HG03378 (cell line): Measurements from ENCODE around the gene ROM1.
"Not testable (repeated sequence)": the region's sequence is repeated elsewhere in the genome, so short reads cannot be mapped to it uniquely, and the experiment has no call there.

Source experiments
- ATAC-seq: cut with Tn5 transposase; IDR thresholded peaks from one replicate; pipeline ENCODE4 v1.9.1; 2021; ENCODE audit warnings: mild to moderate bottlenecking, moderate library complexity; ENCODE audit not compliant: unreplicated experiment

ROM1 gene

GRCh38 chr11:62648185-62648966 is 35.3 kb downstream of the ROM1 start:
- ATAC-seq = no peak

GRCh38 chr11:62648967-62649364 is 35.9 kb downstream of the ROM1 start:
- ATAC-seq = no peak

- ATAC-seq = no peak
Observed at GRCh38 chr11:62649486-62649885, 36.4 kb downstream of the ROM1 start.

- not testable (repeated sequence) for ATAC-seq
Observed at GRCh38 chr11:62650283-62650682, 37.2 kb downstream of the ROM1 start.

GRCh38 chr11:62652161-62653006 is 39.3 kb downstream of the ROM1 start:
- peak; percentile 16 for ATAC-seq

- ATAC-seq = no peak
Observed at GRCh38 chr11:62654297-62654696, 41.2 kb downstream of the ROM1 start.

GRCh38 chr11:62656796-62657429 is 43.9 kb downstream of the ROM1 start:
- ATAC-seq = no peak

- ATAC-seq = no peak
Observed at GRCh38 chr11:62664405-62665074, 51.5 kb downstream of the ROM1 start.
